Liver (tissue), 9 donors: ENCODE data around the gene TEX14. TPM values are rescaled to one million over a fixed set of nuclear protein-coding genes. Genes with fewer than 3 reads are reported as not detected.

Experiments used
- DNase-seq: peaks from one replicate; pipeline ENCODE4 v3.0.0-alpha.2; 2017; ENCODE audit warnings: low spot score
- H3K27ac ChIP-seq, 2 donors: one replicate each; pipeline ENCODE4 v1.7.0; 2013; ENCODE audit warnings: inconsistent platforms in 2 of 2, low read length in 2 of 2, control low read depth in 1 of 2, low read depth in 1 of 2, mild to moderate bottlenecking in 1 of 2
- H3K27me3 ChIP-seq, 4 donors: one replicate each; pipeline versions ENCODE4 v1.6.1 to v1.7.0; 2013; ENCODE audit warnings: low read length in 3 of 4, inconsistent platforms in 1 of 4, mild to moderate bottlenecking in 1 of 4, moderate library complexity in 1 of 4; ENCODE audit not compliant: control insufficient read depth in 4 of 4, insufficient read depth in 4 of 4
- H3K36me3 ChIP-seq, 4 donors: one replicate each; pipeline versions ENCODE4 v1.6.1 to v1.7.0; 2013; ENCODE audit warnings: low read length in 3 of 4, mild to moderate bottlenecking in 3 of 4, low read depth in 1 of 4, moderate library complexity in 1 of 4; ENCODE audit not compliant: control insufficient read depth in 4 of 4, insufficient read depth in 3 of 4
- H3K4me1 ChIP-seq, 4 donors: one replicate each; pipeline versions ENCODE4 v1.6.1 to v1.7.0; 2013; ENCODE audit warnings: low read length in 3 of 4, mild to moderate bottlenecking in 3 of 4, moderate library complexity in 1 of 4; ENCODE audit not compliant: control insufficient read depth in 4 of 4, insufficient read depth in 4 of 4
- H3K4me3 ChIP-seq, 3 donors: one replicate each; pipeline versions ENCODE4 v1.6.1 to v1.7.0; 2013; ENCODE audit warnings: low read length in 3 of 3, control low read depth in 1 of 3, low read depth in 1 of 3, mild to moderate bottlenecking in 1 of 3
- H3K9ac ChIP-seq, 2 donors: one replicate each; pipeline ENCODE4 v1.7.0; 2013; ENCODE audit warnings: low read length in 2 of 2, mild to moderate bottlenecking in 2 of 2, moderate library complexity in 2 of 2, control low read depth in 1 of 2, low read depth in 1 of 2
- H3K9me3 ChIP-seq, 4 donors: one replicate each; pipeline versions ENCODE4 v1.6.1 to v1.7.0; 2013; ENCODE audit warnings: low read length in 3 of 4; ENCODE audit not compliant: control insufficient read depth in 4 of 4
- ATF3 ChIP-seq: IDR thresholded peaks from 2 replicates; pipeline ENCODE4 v1.6.1; 2016; ENCODE audit warnings: antibody characterized with exemption
- CTCF ChIP-seq: fragments of 150-350 bp; IDR thresholded peaks from 2 replicates; pipeline ENCODE4 v1.5.1; 2017; ENCODE audit warnings: improper control_type of control experiment, low read depth, low read length; ENCODE audit not compliant: missing input control
- EGR1 ChIP-seq, 2 donors: IDR thresholded peaks; 2 replicates each; pipeline ENCODE4 v1.6.1; 2016 to 2018; ENCODE audit warnings: antibody characterized with exemption in 2 of 2, low read depth in 2 of 2
- FOXA1 ChIP-seq: IDR thresholded peaks from 2 replicates; pipeline ENCODE4 v1.6.1; 2016; ENCODE audit warnings: antibody characterized with exemption
- FOXA2 ChIP-seq: IDR thresholded peaks from 2 replicates; pipeline ENCODE4 v1.6.1; 2016; ENCODE audit warnings: antibody characterized with exemption
- GABPA ChIP-seq, 2 donors: IDR thresholded peaks in 1 of 2; conservative IDR thresholded peaks in 1 of 2; 2 replicates each; pipeline ENCODE4 v1.6.1; 2016; ENCODE audit warnings: antibody characterized with exemption in 2 of 2, mild to moderate bottlenecking in 1 of 2, moderate library complexity in 1 of 2
- HNF4A ChIP-seq, 2 donors: conservative IDR thresholded peaks; 2 replicates each; pipeline ENCODE4 v1.6.1; 2016; ENCODE audit warnings: antibody characterized with exemption in 2 of 2, mild to moderate bottlenecking in 2 of 2
- HNF4G ChIP-seq: IDR thresholded peaks from 2 replicates; pipeline ENCODE4 v1.6.1; 2016; ENCODE audit warnings: antibody characterized with exemption
- JUND ChIP-seq, 2 donors: IDR thresholded peaks; 2 replicates each; pipeline ENCODE4 v1.6.1; 2016; ENCODE audit warnings: antibody characterized with exemption in 2 of 2
- MAX ChIP-seq: IDR thresholded peaks from 2 replicates; pipeline ENCODE4 v1.6.1; 2016; ENCODE audit warnings: antibody characterized with exemption
- RAD21 ChIP-seq, 2 donors: IDR thresholded peaks; 2 replicates each; pipeline ENCODE4 v1.6.1; 2016; ENCODE audit warnings: antibody characterized with exemption in 2 of 2, mild to moderate bottlenecking in 2 of 2
- RXRA ChIP-seq, 2 donors: IDR thresholded peaks; 2 replicates each; pipeline ENCODE4 v1.6.1; 2017 to 2018; ENCODE audit warnings: antibody characterized with exemption in 2 of 2, mild to moderate bottlenecking in 1 of 2
- SP1 ChIP-seq: IDR thresholded peaks from 2 replicates; pipeline ENCODE4 v1.6.1; 2018; ENCODE audit warnings: antibody characterized with exemption, mild to moderate bottlenecking
- TAF1 ChIP-seq: conservative IDR thresholded peaks from 2 replicates; pipeline ENCODE4 v1.6.1; 2016; ENCODE audit warnings: antibody characterized with exemption, mild to moderate bottlenecking
- YY1 ChIP-seq: IDR thresholded peaks from 2 replicates; pipeline ENCODE4 v1.6.1; 2016; ENCODE audit warnings: antibody characterized with exemption, mild to moderate bottlenecking
- ZBTB33 ChIP-seq: IDR thresholded peaks from 2 replicates; pipeline ENCODE4 v1.6.1; 2016; ENCODE audit warnings: antibody characterized with exemption
- WGBS: extraction: QIAGEN DNeasy Blood & Tissue Kit; methylation state at CpG from one replicate; pipeline ENCODE4 v1.1.7; 2013; 5-methylcytosine and 5-hydroxymethylcytosine counted together
- polyA plus RNA-seq, 2 donors: library from polyadenylated mRNA; stranded (reverse) in 1 of 2; unstranded in 1 of 2; fragments of 200-250 nt in 1 of 2; fragments of >200 nt in 1 of 2; fragmentation: Nextera tagmentation in 1 of 2; extraction: Ambion mirVana in 1 of 2; gene quantifications; one replicate each; pipeline versions ENCODE4 v1.2.1 to v1.2.3, GENCODE V29; 2013 to 2015
- total RNA-seq, 2 donors: library from RNA; depleted of rRNA; stranded (reverse); fragments of >200 nt; gene quantifications; one replicate each; pipeline ENCODE4 v1.2.3, GENCODE V29; 2014
- donor health status: healthy.
- donor health status: healthy.
- donor health status: healthy.
- donor health status: healthy.
- donor health status: healthy.

Gene TEX14
- total and polyA plus RNA-seq, 4 donors: 0.01 to 0.17 (median 0.13) TPM

GRCh38 chr17:58605986-58606385 lies 85.9 kb downstream of the TEX14 start:
- Histone ChIP-seq H3K27ac (no peak overlapping the region), H3K27me3 (no peaks in the 10 kb centered on the region), H3K4me1 (no peaks in the 10 kb centered on the region), H3K9me3 (no peaks in the 10 kb centered on the region), H3K9ac (no peak overlapping the region), H3K4me3 (no peak overlapping the region), H3K36me3 (no peaks in the 10 kb centered on the region)
- TF ChIP-seq RAD21 (IDR thresholded peaks at IDR 0.05) (no peak), FOXA2 (no peak), JUND (IDR thresholded peaks at IDR 0.05) (no peak), RXRA (IDR thresholded peaks at IDR 0.05) (no peak), CTCF (no peak), EGR1 (IDR thresholded peaks at IDR 0.05; ENCODE audit: low read depth in 2 of 2) (no peak), TAF1 (no peak), HNF4A (conservative IDR thresholded peaks at IDR 0.05) (no peak), SP1 (no peak), HNF4G (no peak), MAX (no peak), ATF3 (no peak), ZBTB33 (no peak), GABPA (IDR thresholded peaks at IDR 0.05 in 1 of 2, conservative IDR thresholded peaks at IDR 0.05 in 1 of 2) (no peak), YY1 (no peak), FOXA1 (no peak)
- DNase-seq: no peak
- WGBS: 97% methylated on average over 2 of the region's 2 CpGs

GRCh38 chr17:58605470-58605869 lies 86.4 kb downstream of the TEX14 start:
- no peak for DNase-seq
- no peak overlapping the region for H3K9ac ChIP-seq
- H3K36me3 ChIP-seq: no peaks in the 10 kb centered on the region
- no peaks in the 10 kb centered on the region for H3K4me1 ChIP-seq
- no peak overlapping the region for H3K4me3 ChIP-seq
- no peaks in the 10 kb centered on the region for H3K9me3 ChIP-seq
- H3K27ac ChIP-seq: no peak overlapping the region
- no peak for TF ChIP-seq TAF1
- TF ChIP-seq HNF4G: no peak
- no peak for TF ChIP-seq RXRA (IDR thresholded peaks at IDR 0.05)
- TF ChIP-seq RAD21 (IDR thresholded peaks at IDR 0.05): no peak
- TF ChIP-seq SP1: no peak
- no peak for TF ChIP-seq GABPA (IDR thresholded peaks at IDR 0.05 in 1 of 2, conservative IDR thresholded peaks at IDR 0.05 in 1 of 2)
- TF ChIP-seq FOXA2: no peak
- H3K27me3 ChIP-seq: no peaks in the 10 kb centered on the region
- 80% methylated on average over 1 of the region's 1 CpG for WGBS
